Endodermal cell (in vitro differentiated cells): Measurements from ENCODE around the gene RAMP1. TPM values are rescaled to one million over a fixed set of nuclear protein-coding genes. Genes with fewer than 3 reads are reported as not detected.

Experiments
- DNase-seq: peaks from one replicate; pipeline ENCODE4 v3.0.0-alpha.2; 2017
- H3K27ac ChIP-seq: 2 replicates; pipeline ENCODE4 v1.5.1; 2013; ENCODE audit warnings: mild to moderate bottlenecking, low read depth, low read length, moderate library complexity
- H3K27me3 ChIP-seq: 2 replicates; pipeline ENCODE4 v1.6.1; 2013; ENCODE audit warnings: mild to moderate bottlenecking, low read length, moderate library complexity; ENCODE audit not compliant: insufficient read depth, control insufficient read depth, poor library complexity, severe bottlenecking
- H3K36me3 ChIP-seq: 2 replicates; pipeline ENCODE4 v1.7.0; 2013; ENCODE audit warnings: mild to moderate bottlenecking, low read length, moderate library complexity; ENCODE audit not compliant: control insufficient read depth, insufficient read depth
- H3K4me1 ChIP-seq: one replicate; pipeline ENCODE4 v1.7.0; 2013; ENCODE audit warnings: low read length; ENCODE audit not compliant: control insufficient read depth, insufficient read depth
- H3K4me3 ChIP-seq: 2 replicates; pipeline ENCODE4 v1.5.1; 2013; ENCODE audit warnings: mild to moderate bottlenecking, low read length, moderate library complexity
- H3K9ac ChIP-seq: 2 replicates; pipeline ENCODE4 v1.6.1; 2013; ENCODE audit warnings: mild to moderate bottlenecking, low read length, moderate library complexity; ENCODE audit not compliant: poor library complexity, severe bottlenecking; ENCODE audit errors: extremely low read depth
- H3K9me3 ChIP-seq: 2 replicates; pipeline ENCODE4 v1.6.1; 2013; ENCODE audit warnings: mild to moderate bottlenecking, low read length, moderate library complexity; ENCODE audit not compliant: control insufficient read depth
- H3K27ac Mint-ChIP-seq: 2 replicates; pipeline ENCODE4 v1.8.0; 2020; ENCODE audit warnings: mixed read lengths
- H3K27me3 Mint-ChIP-seq: 2 replicates; pipeline ENCODE4 v1.8.0; 2021; ENCODE audit warnings: mild to moderate bottlenecking, mixed read lengths; ENCODE audit not compliant: insufficient read depth
- H3K36me3 Mint-ChIP-seq: 2 replicates; pipeline ENCODE4 v1.8.0; 2020; ENCODE audit warnings: low read depth, mixed read lengths
- H3K4me1 Mint-ChIP-seq: 2 replicates; pipeline ENCODE4 v1.8.0; 2020; ENCODE audit warnings: mixed read lengths
- H3K4me3 Mint-ChIP-seq: 2 replicates; pipeline ENCODE4 v1.8.0; 2020; ENCODE audit warnings: mild to moderate bottlenecking, moderate library complexity, mixed read lengths
- H3K9me3 Mint-ChIP-seq: 2 replicates; pipeline ENCODE4 v1.8.0; 2020; ENCODE audit warnings: mild to moderate bottlenecking, mixed read lengths
- CTCF ChIP-seq: fragments of 200-600 bp; sonication (generic); conservative IDR thresholded peaks from 2 replicates; pipeline ENCODE4 v1.5.0; 2021; ENCODE audit warnings: antibody characterized with exemption, mild to moderate bottlenecking
- WGBS, 2 experiments: methylation state at CpG; one replicate each; pipeline versions ENCODE4 v1.1.5 to v1.1.7; 2013; ENCODE audit warnings: missing lambda C conversion rate in 2 of 2, mixed read lengths in 1 of 2; ENCODE audit not compliant: insufficient coverage in 1 of 2, insufficient read length in 1 of 2; 5-methylcytosine and 5-hydroxymethylcytosine counted together
- total RNA-seq, 2 donors: library from RNA; stranded (reverse); fragmentation: NEBNext Ultra II Directional in 1 of 2; extraction: Animal tissue kit (Norgen Biotek cat#: 25700) in 1 of 2; gene quantifications; 2 replicates in 1 of 2; 3 replicates in 1 of 2; pipeline ENCODE4 v1.2.1, GENCODE V29; 2021

RAMP1 gene
- total RNA-seq, 2 donors from 2014 or later: 0.40 to 1.6 TPM

DNA sequence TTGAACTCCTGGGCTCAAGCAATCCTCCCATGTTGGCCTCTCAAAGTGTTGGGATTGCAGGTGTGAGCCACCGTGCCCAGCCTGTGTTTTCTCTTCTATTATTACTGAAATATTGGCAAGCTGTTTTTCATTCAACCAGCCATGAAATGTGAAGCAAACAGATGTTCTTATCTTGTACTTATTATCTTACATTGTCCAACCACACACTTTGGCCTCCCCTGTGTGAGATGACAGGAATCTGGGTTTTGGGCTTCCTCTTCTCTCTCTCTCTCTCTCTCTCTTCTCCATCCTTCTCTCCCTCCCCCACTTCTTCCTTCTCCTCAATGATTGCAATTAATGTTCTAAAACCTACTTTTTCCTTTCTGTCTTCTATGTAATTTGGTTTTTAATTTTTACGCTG, 33.1 kb downstream of the RAMP1 start:
- WGBS, 2 experiments: 78 to 97% methylated on average over 1 to 2 of the region's 2 CpGs
- Histone ChIP-seq H3K9ac (no peak overlapping the region), H3K27me3 (no peaks in the 10 kb centered on the region), H3K9me3 (no peaks in the 10 kb centered on the region), H3K27ac (no peak overlapping the region), H3K4me3 (no peak overlapping the region), H3K4me1 (no peaks in the 10 kb centered on the region), H3K36me3 (no peaks in the 10 kb centered on the region)
- no peaks in the 10 kb centered on the region for H3K9me3 Mint-ChIP-seq
- H3K27ac Mint-ChIP-seq: no peak overlapping the region
- no peaks in the 10 kb centered on the region for H3K27me3 Mint-ChIP-seq
- DNase-seq: no peak
- no peak overlapping the region for H3K4me3 Mint-ChIP-seq
- H3K36me3 Mint-ChIP-seq: no peaks in the 10 kb centered on the region
- no peak for TF ChIP-seq CTCF
- H3K4me1 Mint-ChIP-seq: no peaks in the 10 kb centered on the region

GRCh38 chr2:237892984-237893595, 33.7 kb downstream of the RAMP1 start:
- H3K27ac Mint-ChIP-seq: no peak overlapping the region
- Histone ChIP-seq H3K9me3 (no peaks in the 10 kb centered on the region), H3K27me3 (no peaks in the 10 kb centered on the region), H3K4me1 (no peaks in the 10 kb centered on the region), H3K27ac (no peak overlapping the region), H3K36me3 (no peaks in the 10 kb centered on the region), H3K9ac (no peak overlapping the region), H3K4me3 (no peak overlapping the region)
- H3K9me3 Mint-ChIP-seq: no peaks in the 10 kb centered on the region
- DNase-seq: peak; percentile 29
- H3K36me3 Mint-ChIP-seq: no peaks in the 10 kb centered on the region
- H3K4me1 Mint-ChIP-seq: no peaks in the 10 kb centered on the region
- no peaks in the 10 kb centered on the region for H3K27me3 Mint-ChIP-seq
- no peak overlapping the region for H3K4me3 Mint-ChIP-seq
- 83 to 90% methylated on average over 9 of the region's 9 CpGs for WGBS, 2 experiments
- no peak for TF ChIP-seq CTCF

DNA sequence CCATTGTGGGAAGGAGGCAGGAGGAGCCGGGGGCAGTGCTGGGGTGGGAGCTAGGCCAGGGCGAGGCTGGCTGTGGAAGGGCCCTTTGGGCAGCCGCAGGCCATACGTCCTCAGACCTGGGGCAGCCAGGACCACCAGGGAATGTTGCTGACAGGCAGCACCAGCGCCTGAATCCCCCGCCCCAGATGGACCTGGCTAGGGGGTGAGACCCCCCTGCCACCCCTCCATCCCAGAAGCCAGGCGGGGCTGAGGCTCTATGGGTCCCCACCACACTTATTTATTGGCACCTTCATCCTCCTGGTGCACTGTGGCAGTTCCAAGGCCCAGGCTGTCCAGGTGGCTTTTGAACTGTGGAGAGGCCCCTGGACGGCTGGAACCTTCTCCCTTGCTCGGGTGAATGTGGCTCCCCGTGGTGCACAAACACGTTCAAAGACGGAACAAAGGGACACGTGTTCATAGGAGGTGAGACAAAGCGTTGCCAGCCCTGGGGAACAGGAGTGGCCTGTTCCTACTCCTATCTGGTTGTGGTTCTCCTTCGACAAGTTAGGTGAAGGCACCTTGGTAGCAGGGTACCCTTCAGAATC, 35.1 kb downstream of the RAMP1 start:
- no peak overlapping the region for H3K4me3 ChIP-seq
- no peaks in the 10 kb centered on the region for H3K36me3 Mint-ChIP-seq
- no peak overlapping the region for H3K27ac Mint-ChIP-seq
- TF ChIP-seq CTCF: no peak
- H3K4me1 ChIP-seq: no peaks in the 10 kb centered on the region
- no peaks in the 10 kb centered on the region for H3K36me3 ChIP-seq
- H3K27ac ChIP-seq: no peak overlapping the region
- no peaks in the 10 kb centered on the region for H3K9me3 ChIP-seq
- no peaks in the 10 kb centered on the region for H3K27me3 ChIP-seq
- no peak overlapping the region for H3K9ac ChIP-seq
- peak; percentile 38 for DNase-seq
- H3K9me3 Mint-ChIP-seq: no peaks in the 10 kb centered on the region
- H3K4me1 Mint-ChIP-seq: no peaks in the 10 kb centered on the region
- 96 to 98% methylated on average over 8 to 15 of the region's 15 CpGs for WGBS, 2 experiments
- no peaks in the 10 kb centered on the region for H3K27me3 Mint-ChIP-seq
- H3K4me3 Mint-ChIP-seq: no peak overlapping the region
